VCaP (cell line): ENCODE data around the gene TMED7.

ENCODE experiments used
- H3K27ac ChIP-seq: fragments of 450-650 bp; 2 replicates; pipeline ENCODE4 v1.5.1; 2017
- CTCF ChIP-seq: fragments of 450-650 bp; conservative IDR thresholded peaks from 2 replicates; pipeline ENCODE4 v1.5.1; 2017; ENCODE audit warnings: mild to moderate bottlenecking, moderate library complexity

Gene TMED7

GRCh38 chr5:115594128-115595047 is 31.4 kb downstream of the TMED7 start:
- no peak overlapping the region for H3K27ac ChIP-seq

GRCh38 chr5:115589043-115589442 is 36.8 kb downstream of the TMED7 start:
- H3K27ac ChIP-seq = peak overlapping the region; percentile 39; the same call in 1 of the 2 replicates
- TF ChIP-seq CTCF = no peak

More at GRCh38 chr5:115594128-115595047, 31.4 kb downstream of the TMED7 start:
- TF ChIP-seq CTCF = no peak

- no peak for TF ChIP-seq CTCF
- H3K27ac ChIP-seq = peak overlapping the region; percentile 39; the same call in 1 of the 2 replicates
Observed at GRCh38 chr5:115588640-115589039, 37.2 kb downstream of the TMED7 start.

GRCh38 chr5:115586525-115587146 is 39.2 kb downstream of the TMED7 start:
- peak; percentile 70 for TF ChIP-seq CTCF

GRCh38 chr5:115585265-115585664 is 40.6 kb downstream of the TMED7 start:
- H3K27ac ChIP-seq = no peak overlapping the region
- TF ChIP-seq CTCF = no peak

More at GRCh38 chr5:115586525-115587146, 39.2 kb downstream of the TMED7 start:
- no peak overlapping the region for H3K27ac ChIP-seq

- H3K27ac ChIP-seq = no peak overlapping the region
- TF ChIP-seq CTCF = no peak
Observed at GRCh38 chr5:115584501-115584900, 41.3 kb downstream of the TMED7 start.

GRCh38 chr5:115583474-115583873 is 42.4 kb downstream of the TMED7 start:
- H3K27ac ChIP-seq = no peak overlapping the region
- TF ChIP-seq CTCF = no peak
